GM12801 (cell line): Measurements from ENCODE around the gene ADCY5.

Experiments
- CTCF ChIP-seq: IDR thresholded peaks from one replicate; pipeline ENCODE4 v1.5.1; 2011; ENCODE audit warnings: control low read depth; ENCODE audit not compliant: insufficient read length; ENCODE audit errors: extremely low read depth

Gene ADCY5

GRCh38 chr3:123292321-123293310 lies 156.3 kb downstream of the ADCY5 start:
- TF ChIP-seq CTCF, result no peak

- TF ChIP-seq CTCF, result no peak
These were observed 157.5 kb downstream of the ADCY5 start for GRCh38 chr3:123291404-123291803.

- TF ChIP-seq CTCF, result no peak
These were observed 157.9 kb downstream of the ADCY5 start for GRCh38 chr3:123290962-123291361.

- no peak for TF ChIP-seq CTCF
These were observed 158.6 kb downstream of the ADCY5 start for GRCh38 chr3:123290107-123290930.

- TF ChIP-seq CTCF, result no peak
These were observed 159.3 kb downstream of the ADCY5 start for GRCh38 chr3:123289391-123290106.

- TF ChIP-seq CTCF, result no peak
These were observed 161.0 kb downstream of the ADCY5 start for GRCh38 chr3:123287962-123288302.
